Stimulated activated CD8-positive, alpha-beta memory T cell treated with anti-CD3 and anti-CD28 coated beads, Interleukin-4, amount 100 ng/mL, for 48 hours (primary cell): Measurements from ENCODE around the gene THSD7B.

Experiments
- DNase-seq: peaks from one replicate; pipeline ENCODE4 v3.0.0-alpha.2; 2020

THSD7B gene

DNA sequence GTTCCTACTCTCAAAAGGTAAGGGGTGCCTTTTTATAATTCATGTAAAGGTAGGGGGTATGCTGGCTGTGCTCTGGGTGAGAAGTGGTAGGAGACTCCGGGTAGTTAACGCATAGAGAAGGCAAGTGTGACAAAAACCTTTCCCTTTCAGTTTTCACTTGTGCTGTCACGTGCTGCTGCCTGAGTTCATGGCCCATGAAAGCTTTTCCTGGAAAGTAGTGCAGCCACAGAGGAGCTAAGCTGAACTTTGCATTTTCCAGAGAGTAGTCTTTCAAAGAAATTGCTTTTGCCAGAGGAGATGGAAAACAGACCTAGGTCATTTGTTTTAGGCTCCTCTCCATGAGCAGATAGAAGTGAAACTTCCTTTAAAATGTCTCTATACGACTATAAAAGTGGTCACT is 44.7 kb downstream of the THSD7B start:
- no peak for DNase-seq

DNA sequence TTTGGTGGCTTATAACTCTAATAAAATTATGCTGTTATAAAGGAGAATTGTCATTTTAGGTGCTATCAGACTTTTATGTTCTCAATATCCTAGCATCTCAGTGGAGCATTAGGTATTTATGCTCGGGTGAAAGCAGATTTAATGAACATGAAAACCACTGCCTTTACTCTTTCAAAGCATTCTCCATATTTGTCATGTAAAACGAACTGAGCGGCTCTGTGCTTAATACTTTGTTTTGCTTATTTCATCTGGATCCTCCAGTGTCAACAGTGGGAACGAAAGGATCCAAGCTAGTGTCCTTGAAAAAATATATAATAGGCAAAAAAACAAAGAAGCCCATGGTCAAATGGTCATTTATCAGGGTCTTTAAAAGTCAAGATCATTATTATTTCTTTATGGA is 53.5 kb downstream of the THSD7B start:
- no peak for DNase-seq

DNA sequence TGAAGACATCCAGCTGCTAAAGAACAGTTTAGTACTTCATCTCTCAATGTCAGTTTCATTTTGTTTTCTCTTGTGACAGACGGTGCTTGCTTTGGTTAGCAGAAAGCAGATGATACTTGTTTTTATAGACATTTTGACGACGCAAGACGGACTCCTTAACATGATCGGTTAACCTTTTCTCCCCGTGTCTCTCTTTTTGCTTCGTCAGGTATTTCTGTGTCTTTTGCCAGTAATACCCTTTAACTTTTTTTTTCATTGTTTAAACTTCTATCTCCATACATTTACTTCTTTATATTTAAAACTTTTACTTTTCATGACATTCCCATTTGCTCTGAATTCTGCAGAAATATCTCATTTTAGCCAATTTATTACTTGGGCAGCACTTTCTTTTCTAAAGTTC is 57.9 kb downstream of the THSD7B start:
- no peak for DNase-seq

- no peak for DNase-seq
These were observed 62.8 kb downstream of the THSD7B start for GRCh38 chr2:136828162-136828561.

DNA sequence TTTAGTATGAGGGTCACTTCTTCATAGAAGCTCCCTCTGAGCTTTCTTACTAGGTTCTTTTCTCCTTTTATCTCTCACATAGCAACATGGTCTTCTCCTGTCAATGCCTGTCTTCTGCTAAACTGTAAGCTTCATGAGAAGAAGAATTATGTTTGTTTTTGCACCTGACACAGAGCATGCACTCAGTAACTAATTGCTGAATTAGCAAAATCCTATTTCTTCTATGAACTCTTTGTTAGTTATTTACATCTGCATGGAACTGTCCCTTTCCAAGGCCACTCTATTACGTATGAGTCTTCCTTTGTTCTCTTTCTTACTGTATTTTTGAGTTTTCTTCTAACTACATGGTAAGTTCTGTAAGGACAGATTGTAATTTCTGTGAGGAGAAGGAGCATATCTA is 63.4 kb downstream of the THSD7B start:
- DNase-seq: no peak

DNA sequence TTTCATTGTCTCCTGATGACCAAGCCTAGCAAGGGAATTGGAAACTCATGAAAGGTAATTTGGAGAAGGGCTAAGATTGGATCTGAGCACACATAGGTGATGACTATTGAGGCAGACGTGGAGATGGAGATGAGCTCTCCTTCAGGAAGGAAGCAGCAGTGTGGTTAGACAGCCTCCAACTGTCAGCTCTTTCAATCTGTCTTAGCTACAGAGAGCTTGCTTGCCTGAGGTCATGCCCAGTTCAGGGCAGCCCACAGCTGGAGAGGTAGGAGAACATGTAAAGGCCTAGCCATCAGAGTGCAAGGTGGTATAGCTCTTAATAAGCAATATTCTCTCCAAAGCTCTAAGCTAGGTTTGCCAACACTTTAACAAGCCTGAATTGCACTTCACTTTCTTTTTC is 79.2 kb downstream of the THSD7B start:
- DNase-seq: no peak

DNA sequence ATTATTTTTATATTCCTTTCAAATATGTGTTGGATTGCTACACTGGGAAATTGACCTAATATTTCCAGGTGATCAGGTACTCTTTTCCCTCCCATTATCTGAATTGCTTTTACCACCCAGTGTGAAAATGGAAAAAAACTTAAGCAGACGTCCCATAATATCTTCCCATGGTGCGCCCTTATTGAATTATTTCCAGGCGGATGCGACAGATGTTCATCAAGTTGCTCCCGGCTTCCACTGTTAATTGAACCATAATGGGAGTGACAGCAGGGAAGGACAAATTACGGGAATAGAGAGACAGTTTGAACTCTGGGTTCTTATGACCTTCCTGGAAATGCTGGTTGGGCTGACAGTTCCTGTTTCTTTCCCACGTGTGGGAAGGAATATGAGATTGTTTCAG is 93.3 kb downstream of the THSD7B start:
- DNase-seq: no peak

- no peak for DNase-seq
These were observed 95.2 kb downstream of the THSD7B start for GRCh38 chr2:136860443-136860958.

GRCh38 chr2:136863468-136863867 is 98.1 kb downstream of the THSD7B start:
- no peak for DNase-seq

DNA sequence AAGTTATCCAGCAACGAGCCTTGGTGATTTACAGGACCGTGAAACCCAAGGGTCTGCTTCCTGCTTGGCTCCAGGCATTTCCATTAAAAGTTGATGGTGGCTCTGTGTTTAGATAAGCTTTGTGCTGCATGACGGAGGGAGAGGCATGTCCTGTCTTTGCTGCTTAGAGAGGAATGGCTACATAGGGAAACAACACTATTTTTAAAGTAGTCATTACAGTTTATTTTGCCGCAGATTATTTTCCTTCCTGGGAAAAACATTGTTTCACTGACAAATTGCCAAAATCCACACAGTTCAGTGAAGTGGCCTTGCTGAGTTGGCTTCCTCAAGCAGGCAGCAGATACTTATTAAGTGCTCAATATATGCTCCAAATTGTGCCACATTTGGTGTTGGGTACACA is 98.5 kb downstream of the THSD7B start:
- no peak for DNase-seq

DNA sequence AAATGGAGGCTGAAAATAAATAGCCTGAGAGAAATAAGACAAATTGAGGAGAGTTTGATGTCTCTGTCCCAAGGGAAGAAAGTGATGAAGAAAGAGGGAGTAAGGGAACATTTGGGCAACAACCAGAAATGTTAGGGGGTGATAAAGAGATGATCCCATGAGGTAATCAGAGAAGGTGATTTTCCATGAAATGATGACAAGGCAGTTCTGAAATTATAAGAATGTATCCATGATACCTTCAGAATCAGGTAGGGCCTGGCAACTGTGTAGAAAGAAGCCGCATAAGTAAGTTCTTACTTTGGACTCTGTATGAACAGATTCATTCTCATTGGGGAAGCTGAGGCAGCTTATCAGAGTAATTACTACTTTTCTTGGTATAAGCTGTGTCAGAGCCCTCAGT is 106.1 kb downstream of the THSD7B start:
- DNase-seq: no peak

GRCh38 chr2:136874258-136874657 is 108.9 kb downstream of the THSD7B start:
- no peak for DNase-seq

DNA sequence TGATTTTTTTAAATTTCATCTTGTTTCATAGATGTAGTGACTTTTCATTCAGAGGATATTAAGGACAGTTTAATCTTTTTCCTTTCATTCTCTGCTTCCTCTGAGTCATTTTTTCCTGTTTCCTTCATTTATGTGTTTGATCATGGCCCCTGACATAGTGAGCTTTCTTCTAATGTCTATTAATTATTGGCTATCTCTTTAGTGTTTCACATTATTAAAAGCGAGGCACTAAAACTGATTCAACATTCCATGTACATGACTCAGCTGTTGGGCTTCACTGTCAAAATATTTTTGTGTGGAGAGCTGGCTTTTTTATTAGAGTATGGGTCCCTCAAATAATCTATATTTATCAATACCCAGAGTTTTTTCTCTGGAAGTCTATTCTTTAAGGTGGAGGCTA is 125.8 kb downstream of the THSD7B start:
- DNase-seq: no peak

DNA sequence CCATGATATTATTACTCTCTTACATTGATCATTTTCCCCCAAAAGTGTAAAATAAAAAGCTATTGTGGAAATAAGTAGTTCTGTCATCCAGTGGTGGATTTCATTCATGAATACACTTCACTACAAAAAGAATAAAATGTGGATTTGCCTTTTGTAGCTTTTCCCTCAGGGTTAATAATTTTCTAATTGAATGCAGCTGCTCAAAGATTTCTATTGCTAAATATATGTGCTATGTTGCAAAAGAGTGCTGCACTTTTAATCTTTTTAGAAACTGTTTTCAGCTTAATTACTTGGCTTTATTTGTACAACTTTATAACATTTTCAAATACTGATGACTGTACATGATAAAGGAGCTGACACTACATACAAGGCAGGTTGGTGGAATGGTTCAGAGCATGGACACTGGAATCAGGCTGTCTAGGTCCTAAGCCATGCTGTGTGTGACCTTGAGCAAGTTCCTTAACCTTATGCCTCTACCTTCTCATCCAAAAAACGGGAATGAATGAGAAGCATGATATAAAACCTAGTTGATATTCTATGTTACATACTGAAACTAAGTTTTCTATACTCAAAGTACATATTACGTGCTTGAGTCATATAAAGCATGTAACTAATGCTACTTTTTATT is 128.8 kb downstream of the THSD7B start:
- DNase-seq: no peak

GRCh38 chr2:136901732-136902131 is 136.4 kb downstream of the THSD7B start:
- no peak for DNase-seq

- no peak for DNase-seq
These were observed 140.4 kb downstream of the THSD7B start for GRCh38 chr2:136905779-136906178.

DNA sequence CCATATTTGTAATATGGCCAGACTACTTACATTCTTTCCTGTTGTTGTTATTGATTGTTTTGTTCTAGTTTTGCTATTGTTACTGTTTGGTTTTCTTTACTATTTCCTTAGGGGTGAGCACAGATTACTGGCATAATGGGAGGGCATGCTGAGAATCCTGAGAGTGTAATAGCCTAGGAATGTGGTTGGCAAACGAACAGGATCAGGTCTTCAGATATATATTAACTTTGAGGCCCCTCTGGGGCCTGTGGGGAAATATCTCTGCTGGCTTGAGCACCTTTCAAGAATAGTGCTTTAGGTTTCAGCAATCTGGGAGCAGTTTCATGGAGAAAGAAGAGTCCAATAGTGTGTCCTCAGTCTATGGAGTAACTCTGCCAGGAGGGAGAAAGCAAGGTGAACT is 144.4 kb downstream of the THSD7B start:
- no peak for DNase-seq

- no peak for DNase-seq
These were observed 150.8 kb downstream of the THSD7B start for GRCh38 chr2:136916131-136916530.

DNA sequence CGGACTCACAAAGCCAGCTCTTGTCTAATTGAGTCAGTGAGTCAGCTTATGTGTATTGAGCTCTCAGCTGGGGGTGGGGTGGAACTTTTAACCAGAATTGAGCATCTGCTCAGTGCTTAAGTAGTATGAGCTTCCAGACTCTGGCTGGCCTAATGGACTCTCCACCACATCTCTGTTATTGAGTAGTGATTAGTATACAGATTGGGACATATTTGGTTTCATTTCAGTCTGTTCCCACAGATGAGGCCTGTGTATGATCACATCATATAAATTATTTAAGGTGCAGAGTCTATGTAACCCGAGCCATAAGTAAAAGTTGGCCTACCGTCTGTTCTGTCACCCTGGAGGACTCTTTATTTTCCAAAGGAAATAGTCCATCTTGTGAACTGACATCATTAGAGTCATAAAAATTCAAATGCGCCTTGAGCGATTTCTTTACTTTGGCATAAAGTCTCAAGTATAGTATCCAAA is 152.1 kb downstream of the THSD7B start:
- DNase-seq: no peak

DNA sequence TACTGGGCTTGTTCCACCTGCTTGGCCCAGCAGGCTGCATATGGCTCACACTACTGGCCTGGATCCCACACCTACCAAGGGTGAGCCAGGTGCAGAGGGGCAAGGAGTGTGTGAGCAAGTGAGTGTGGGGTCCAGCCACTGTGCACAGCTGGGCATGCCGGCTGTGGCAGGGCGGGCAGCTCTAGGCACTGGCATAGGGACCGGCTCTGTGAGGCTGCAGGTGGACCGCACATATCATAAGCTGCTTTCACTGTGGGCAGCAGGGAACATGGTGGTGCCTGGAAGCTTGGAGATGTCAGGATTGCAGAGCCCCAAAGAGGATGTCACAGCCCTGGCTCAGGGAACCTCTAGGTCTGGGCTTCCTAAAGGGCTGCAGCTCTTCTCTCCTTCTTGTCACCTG is 154.3 kb downstream of the THSD7B start:
- no peak for DNase-seq

- no peak for DNase-seq
These were observed 155.4 kb downstream of the THSD7B start for GRCh38 chr2:136920652-136921333.

DNA sequence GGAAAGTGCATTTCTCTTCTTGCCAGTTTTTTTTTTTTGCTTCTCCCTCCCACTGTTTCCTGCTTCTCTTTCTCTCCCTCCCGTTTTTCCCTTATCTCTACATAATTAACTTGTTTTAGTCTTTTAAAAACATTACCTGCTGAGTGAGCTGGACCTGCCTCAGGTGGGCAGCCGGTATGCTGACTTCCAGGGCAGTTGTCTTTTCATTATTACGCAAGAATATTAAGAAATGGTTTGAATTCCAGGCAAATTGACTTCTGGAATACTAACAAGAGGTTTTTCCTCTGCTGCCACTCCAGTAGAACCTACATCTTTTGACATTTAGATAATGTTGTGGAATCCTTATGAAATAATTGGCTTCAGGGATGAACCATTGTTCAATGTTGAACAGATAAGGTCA is 161.8 kb downstream of the THSD7B start:
- DNase-seq: no peak

GRCh38 chr2:136929531-136929930 is 164.2 kb downstream of the THSD7B start:
- DNase-seq: no peak

- no peak for DNase-seq
These were observed 167.4 kb downstream of the THSD7B start for GRCh38 chr2:136932700-136933099.

DNA sequence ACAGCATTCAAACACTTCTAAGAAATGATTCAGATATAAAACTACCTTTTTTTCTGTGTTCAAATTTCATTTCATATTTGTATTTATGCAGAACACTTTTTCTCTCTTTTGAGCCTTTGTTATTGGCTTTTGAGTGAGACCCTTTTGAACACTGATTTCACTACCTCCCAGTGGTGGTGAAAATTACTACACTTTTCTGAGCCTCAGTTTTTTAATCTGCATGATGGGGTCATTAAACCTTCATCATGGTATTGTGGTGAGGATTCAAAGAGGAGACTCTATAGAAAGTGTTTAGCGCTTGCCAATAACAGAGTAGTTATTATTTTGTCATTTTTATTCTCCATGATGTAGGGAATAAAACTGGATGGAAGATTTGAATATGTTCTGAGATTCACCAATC is 169.8 kb downstream of the THSD7B start:
- no peak for DNase-seq
